H7 (cell line): ENCODE data around the gene CHD5. TPM values are rescaled to one million over a fixed set of nuclear protein-coding genes. Genes with fewer than 3 reads are reported as not detected.

Experiments used
- DNase-seq: peaks from one replicate; pipeline ENCODE4 v3.0.0; 2012
- H3K27me3 ChIP-seq: 2 replicates; pipeline ENCODE4 v1.6.0; 2011; ENCODE audit warnings: mild to moderate bottlenecking, low read length; ENCODE audit not compliant: control insufficient read depth, insufficient read depth
- H3K36me3 ChIP-seq: replicated peaks from 2 replicates; pipeline ENCODE4 v1.5.1; 2011; ENCODE audit warnings: low read length; ENCODE audit not compliant: control insufficient read depth, insufficient read depth
- H3K4me3 ChIP-seq: 2 replicates; pipeline ENCODE4 v1.5.1; 2011; ENCODE audit warnings: low read depth, mild to moderate bottlenecking, control low read depth, low read length, moderate library complexity; ENCODE audit not compliant: insufficient read depth
- total RNA-seq: library from RNA; depleted of rRNA; stranded (reverse); fragments of >200 nt; shearing (Covaris generic); gene quantifications from 2 replicates; pipeline ENCODE4 v1.2.3, GENCODE V29; 2014

Gene CHD5
- total RNA-seq, 1 experiment from 2014 or later: 0.83 TPM

DNA sequence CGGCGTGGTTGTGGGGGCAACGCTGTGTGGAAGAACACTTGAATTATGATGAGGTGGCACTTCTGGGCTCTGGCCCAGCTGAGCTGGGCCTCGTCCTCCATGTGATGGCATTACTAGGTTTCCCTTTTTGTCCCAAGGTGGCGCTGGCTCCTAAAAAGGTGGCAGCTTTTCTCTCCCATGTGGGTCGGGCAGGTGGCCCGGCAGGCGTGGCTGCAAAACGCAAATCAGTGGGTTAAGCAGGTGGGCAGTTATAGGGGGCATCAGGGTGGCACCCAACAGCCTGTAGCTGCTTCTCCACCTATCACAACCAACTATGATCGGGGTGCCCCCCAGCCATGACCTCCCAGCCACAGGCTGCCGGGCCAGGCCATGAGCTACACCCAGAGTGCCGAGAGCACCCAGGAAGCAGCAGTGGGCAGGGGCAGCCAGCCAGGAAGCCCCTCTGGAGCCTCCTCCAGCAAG lies 74.9 kb downstream of the CHD5 start:
- Histone ChIP-seq H3K4me3 (no peak overlapping the region), H3K36me3 (no peaks in the 10 kb centered on the region), H3K27me3 (no peaks in the 10 kb centered on the region)
- DNase-seq: no peak

DNA sequence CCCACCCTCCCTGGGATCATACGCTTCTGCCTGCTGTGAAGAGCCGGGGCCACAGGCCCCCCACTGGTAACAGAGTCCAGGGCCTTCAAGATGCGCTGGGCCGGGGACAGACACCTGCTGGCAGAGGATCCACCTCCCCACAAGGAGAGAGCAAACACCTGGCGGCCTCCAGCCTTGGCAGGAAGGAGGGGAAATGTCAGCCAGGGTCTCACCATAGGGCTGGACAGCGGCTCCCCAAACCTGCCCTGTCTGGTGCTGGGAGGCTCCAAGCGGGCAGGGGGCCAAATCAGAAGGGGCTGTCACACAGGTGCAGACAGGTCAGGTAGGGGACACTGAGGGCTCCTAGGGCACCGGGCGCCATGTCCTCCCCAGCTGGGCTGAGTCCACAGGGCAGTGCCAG lies 75.5 kb downstream of the CHD5 start:
- no peak for DNase-seq
- H3K27me3 ChIP-seq: no peaks in the 10 kb centered on the region
- H3K36me3 ChIP-seq: no peaks in the 10 kb centered on the region
- H3K4me3 ChIP-seq: no peak overlapping the region

DNA sequence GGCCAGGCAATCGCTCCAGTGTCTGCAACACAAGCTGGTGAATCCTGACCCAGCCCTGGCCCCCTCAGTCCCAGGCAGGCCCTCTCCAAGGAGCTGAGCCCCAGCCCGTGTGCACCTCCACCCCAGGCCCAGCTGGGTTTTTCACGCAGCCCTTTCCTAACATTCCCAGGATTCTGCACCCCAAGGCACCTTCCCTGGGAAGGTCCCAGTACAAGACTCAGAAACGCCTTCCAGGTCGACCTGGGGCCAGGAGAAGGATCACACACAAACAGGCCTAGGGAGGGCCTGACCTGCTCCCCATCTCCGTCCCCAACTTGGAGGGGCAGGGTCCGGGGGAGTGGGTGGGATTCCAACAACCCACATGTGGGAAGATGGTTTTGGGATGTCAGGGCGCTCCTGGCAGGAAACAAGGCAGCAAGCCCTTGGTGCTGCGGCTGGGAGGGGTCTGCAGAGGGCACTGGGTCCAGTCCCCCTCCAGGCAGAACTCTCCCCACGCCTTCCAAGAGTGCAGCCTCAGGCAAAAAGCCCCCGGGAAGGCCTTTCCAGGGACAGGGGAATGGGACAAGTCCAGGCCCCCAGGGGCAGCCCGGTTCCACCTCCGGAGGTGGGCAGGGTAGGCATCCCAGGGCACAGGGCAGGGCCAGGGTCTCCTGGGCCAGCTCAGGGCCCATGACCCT lies 76.1 kb downstream of the CHD5 start:
- no peak overlapping the region for H3K4me3 ChIP-seq
- no peaks in the 10 kb centered on the region for H3K36me3 ChIP-seq
- no peaks in the 10 kb centered on the region for H3K27me3 ChIP-seq
- no peak for DNase-seq

DNA sequence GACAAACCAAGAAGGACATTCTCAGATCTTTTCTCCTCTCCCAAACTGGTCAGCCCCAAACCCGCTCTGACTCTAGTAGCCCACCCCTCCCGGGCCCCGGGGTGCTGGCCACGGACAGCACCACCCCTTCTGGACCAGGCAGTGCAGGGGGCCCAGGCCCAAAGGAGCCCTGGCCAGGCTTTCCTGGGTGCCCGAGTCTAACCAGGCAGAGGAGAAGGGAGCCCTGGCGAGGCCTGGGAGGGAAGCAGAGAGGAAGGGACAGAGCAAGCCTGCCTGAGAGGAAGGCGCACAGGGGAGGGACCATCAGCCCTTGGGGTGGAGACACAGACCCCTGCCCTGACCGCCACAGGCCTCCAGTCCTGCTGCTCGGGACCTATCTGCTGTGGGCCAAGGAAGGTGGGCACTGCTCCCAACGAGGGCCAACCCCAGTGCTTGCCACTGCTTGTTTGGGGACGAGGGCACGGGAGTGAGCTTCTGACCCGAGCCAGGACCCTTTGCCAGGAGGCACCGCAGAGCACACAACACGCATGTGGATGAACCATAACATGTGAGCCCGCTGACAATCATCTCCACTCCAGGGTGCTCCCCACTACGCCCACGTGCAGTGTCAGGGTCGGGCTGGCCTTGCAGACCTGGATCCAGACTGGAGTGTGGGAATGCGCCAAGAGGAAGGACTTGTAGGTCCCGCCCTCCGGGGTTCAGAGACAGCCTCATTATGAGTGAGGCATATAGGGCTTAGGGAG lies 76.8 kb downstream of the CHD5 start:
- DNase-seq: no peak
- no peak overlapping the region for H3K4me3 ChIP-seq

DNA sequence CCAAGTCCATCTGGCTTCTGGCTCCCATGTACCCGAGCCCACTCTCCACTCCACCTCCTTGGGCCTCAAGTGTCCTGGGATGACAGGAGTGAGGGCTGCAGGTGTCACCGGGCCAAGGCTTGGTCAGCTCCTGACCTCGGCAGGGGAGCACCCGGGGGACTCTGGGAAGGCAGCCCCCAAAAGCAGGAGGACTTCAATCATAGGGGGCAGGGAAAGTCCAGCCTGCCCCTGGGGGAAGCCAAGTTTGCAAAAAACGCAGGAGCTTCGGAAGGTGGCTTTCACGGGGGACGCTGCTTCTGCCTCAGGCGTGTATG lies 77.6 kb downstream of the CHD5 start:
- Histone ChIP-seq H3K27me3 (no peaks in the 10 kb centered on the region), H3K36me3 (no peaks in the 10 kb centered on the region), H3K4me3 (no peak overlapping the region)
- DNase-seq: no peak

More for the DNA sequence above, 76.8 kb downstream of the CHD5 start:
- Histone ChIP-seq H3K36me3 (no peaks in the 10 kb centered on the region), H3K27me3 (no peaks in the 10 kb centered on the region)

DNA sequence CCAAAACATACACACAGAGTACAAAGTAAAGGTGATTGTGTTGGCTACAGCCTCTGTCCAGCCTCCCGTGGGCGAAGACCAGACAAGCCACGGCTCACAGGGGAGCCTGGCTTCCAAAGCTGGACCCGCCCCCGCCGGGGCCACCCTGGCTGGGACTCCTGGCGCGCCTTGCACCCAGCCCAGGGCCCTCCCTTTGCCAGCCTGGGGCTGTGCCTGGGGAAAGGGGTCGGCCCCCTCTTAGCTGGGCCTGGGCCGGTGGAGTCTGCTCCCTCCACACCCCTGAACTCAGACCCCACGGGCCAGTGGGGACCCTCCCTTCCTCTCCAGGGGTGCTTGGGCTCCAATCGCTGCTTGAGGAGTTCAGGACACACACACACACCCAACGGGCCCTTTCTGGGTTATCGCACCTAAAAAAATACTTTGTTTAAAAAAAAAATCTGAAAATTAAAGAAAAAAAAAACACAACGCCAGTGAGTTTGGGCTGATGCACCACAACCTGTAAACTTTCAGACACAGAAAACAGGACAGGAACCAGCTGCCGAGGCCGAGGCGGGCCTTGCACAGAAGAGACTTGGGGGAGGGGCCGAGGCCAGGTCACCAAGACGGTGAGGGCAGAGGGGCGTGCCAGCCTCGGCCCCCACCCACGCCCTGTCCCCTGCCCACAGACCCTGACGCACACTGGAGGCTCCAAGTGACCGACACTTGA lies 78.1 kb downstream of the CHD5 start:
- no peak for DNase-seq
- no peaks in the 10 kb centered on the region for H3K27me3 ChIP-seq

DNA sequence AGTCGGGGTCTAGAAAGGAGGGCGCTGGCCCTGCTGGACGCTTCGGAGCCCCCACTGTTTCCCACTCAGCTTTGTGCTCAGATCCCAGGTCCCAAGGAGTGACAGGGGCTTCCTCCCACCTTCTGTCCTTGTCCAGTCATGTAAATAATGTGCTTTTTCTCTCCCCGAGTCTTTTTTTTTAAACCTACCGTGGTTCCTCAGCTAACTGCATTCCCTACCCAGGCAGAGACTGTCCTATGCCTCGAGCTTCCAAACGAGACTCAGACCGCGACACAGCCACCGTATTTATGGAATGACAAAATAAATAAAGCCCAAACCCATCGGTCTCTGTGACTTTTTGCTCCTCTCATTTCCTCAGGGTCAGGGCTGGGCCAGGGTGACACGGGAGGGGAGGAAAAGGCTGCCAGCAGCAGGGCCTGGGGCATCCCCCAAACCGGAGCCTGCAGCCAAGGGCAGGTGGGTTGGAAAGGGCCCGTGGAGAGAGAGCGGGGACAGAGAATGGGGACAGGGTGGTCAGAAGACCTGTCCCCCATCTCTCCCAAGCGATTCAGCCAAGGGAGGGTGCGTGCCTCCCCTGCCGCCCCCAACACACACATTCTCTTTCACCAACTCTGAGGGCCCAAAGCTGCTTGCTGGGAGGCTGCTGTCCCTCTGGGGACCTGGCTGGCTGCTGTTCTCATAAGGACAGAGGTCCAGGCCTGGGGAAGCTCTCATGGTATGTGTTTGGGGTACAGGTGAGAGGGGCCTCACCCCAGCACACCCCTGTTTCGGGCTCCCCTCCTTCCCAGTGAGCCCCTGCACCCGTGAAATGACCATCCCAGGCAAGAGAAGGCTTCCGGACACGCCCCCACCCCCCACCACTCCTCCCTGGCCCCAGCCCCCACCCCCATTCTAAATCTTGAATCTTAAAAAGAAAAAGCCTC lies 79.0 kb downstream of the CHD5 start:
- no peak overlapping the region for H3K4me3 ChIP-seq
- H3K36me3 ChIP-seq: no peaks in the 10 kb centered on the region
- no peak for DNase-seq
- H3K27me3 ChIP-seq: no peaks in the 10 kb centered on the region

More for the DNA sequence above, 78.1 kb downstream of the CHD5 start:
- H3K36me3 ChIP-seq: no peaks in the 10 kb centered on the region
- H3K4me3 ChIP-seq: no peak overlapping the region

DNA sequence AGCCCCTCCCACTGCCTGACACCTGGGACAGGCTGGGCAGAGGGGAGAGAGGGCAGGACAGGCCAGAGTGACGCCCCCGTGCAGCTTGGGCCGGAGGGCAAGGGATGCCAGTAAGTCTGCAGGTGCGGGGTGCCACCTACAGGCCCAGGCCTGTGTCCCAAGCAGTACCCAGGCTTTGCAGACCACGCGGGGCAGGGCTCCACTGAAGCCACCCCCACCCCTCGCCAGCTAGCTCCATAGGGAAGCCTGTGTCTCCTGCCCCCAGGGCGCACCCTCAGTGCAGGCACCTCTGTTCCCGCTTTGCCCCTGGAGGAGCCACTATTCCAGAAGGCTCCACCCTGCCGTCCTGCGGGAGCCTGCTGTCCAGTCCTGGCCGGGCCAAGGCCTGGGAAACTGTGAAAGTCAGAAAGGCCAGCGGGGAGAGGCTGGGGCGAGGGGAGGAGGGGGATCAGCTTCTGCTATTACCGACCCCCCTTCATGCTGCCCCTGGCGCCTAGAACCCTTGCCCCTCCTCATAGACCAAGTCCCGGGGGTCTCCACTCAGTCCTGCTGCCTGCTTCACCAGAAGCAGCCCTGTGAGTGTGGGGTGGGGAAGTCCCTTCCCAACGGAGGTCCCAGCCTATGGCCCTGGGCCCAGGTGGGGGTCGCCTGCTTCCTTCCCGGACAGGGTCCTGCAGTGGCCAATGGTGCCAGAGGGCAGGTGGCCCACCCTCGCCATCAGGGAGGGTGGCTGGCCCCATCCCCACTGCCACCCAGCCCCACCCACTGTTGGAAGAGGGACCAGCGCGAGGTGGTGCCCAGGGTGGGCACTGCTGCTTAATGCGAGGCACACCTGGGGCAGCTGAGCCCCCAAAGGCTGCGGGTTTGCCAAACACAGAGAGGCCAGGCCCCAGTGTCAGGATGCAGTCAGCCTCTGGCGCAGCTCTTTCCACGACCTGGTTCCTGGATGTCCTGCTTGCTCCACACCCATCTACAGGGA lies 80.0 kb downstream of the CHD5 start:
- Histone ChIP-seq H3K27me3 (no peaks in the 10 kb centered on the region), H3K4me3 (no peak overlapping the region), H3K36me3 (no peaks in the 10 kb centered on the region)
- DNase-seq: peak; percentile 84

DNA sequence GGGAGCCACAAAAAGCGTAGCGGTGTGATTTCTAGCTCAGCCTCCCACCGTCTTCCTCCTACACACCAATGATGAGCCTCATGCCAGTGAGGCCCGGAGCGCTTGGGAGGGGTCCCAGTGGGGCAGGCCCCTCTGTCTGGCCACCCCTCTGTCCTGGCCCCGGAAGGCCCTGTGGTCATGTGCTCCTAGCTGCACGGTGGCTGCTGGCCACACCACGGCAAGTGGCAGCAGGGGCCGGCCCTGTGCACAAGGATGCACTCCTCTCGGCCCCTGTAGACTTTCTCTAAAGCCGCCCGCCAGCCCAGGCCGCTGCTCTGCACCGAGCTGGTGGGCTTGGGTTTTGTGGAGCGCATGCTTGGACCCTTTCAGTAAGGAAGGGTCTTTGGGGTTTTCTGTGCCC lies 80.8 kb downstream of the CHD5 start:
- DNase-seq: no peak
- no peak overlapping the region for H3K4me3 ChIP-seq
- no peaks in the 10 kb centered on the region for H3K36me3 ChIP-seq
- no peaks in the 10 kb centered on the region for H3K27me3 ChIP-seq

DNA sequence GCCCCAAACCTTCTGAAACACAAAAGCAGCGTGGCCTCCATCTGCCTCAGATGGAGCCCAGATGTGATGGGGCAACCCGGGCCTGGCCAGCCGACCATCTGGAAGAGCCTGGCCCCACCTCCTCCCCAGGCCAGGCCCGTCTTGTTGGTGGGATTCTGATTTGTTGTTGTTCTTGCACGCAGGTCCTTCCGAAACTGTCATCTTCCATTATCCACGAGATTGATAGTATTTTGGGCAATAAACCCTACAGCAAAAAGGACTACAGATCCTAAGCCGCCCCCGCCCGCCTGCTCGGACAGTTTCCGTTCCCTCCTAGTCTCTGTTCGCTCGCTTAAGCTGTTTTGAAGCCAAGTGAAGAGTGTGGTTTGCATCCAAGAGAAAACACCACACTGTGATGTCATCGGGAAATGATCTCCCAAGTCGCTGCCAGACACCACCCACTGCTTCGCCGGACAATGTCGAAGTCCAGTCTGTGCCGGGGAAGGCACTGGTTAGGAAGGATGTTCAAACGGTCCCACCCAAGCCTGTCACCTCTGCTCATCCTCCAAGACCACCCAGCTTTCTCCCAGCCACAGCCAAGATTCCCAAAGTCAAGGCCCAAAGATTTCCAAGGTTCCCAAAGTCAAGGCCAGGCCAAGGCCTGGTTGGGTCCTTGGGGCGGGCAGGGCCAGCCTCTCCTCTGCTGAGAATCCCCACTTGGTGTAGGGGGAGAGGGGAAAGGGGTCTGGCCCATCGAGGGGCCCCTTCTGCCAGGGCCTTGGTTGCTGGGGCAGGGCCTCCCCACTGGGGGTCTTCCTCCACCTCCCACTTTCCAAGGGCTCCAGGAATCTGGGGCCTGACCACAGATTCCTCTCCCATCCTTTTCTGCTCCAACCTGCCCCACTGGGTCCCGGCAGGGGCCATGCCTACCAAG lies 81.6 kb downstream of the CHD5 start:
- no peak overlapping the region for H3K4me3 ChIP-seq
- DNase-seq: peak; percentile 62
- no peaks in the 10 kb centered on the region for H3K36me3 ChIP-seq
- H3K27me3 ChIP-seq: no peaks in the 10 kb centered on the region

DNA sequence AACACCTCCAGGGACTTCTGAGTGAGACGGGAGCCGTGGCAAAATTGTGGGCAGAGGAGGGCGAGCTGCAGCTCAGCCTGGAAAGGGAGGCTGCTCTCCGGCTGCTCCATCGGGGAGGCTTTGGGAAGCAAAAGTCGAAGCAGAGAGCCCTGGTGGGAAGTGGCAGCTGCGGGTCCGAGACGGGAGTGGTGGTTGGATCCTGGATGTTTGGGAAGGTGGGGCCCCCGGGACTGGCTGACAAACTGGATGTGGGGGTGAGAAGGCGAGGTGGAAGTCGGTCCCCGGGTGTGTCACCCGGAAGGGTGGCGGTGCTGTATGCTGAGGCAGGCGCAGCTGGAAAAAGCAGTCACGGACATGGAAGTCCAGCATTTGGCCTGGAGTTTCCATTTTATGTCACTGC lies 82.3 kb downstream of the CHD5 start:
- no peak overlapping the region for H3K4me3 ChIP-seq
- no peaks in the 10 kb centered on the region for H3K36me3 ChIP-seq
- H3K27me3 ChIP-seq: no peaks in the 10 kb centered on the region
- DNase-seq: peak; percentile 56

DNA sequence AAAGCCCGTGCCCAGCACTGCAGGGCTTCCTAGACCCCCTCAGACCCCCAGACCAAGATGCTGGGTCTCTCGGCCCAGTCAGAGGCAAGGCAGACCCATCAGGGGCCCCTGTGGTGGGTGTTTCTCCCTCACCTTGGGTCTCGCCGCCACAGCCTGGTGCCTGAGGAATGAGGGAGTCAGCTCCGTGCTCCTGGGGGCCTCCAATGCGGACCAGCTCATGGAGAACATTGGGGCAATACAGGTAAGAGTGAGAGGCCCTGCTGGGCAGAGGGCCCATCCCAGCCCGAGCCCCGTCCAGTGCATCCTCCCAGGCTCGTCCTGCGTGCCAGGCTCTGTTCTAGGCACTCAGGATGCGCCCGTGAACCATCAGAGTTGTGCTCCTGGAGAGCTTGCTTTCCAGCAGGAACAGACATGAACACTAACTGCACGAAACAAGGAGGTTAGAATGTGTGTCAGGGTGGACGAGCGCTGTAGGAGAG lies 83.0 kb downstream of the CHD5 start:
- Histone ChIP-seq H3K4me3 (no peak overlapping the region), H3K36me3 (no peaks in the 10 kb centered on the region), H3K27me3 (no peaks in the 10 kb centered on the region)
- peak; percentile 46 for DNase-seq
